GM18498 (cell line): ENCODE data around the gene ONECUT3.

Source experiments
- ATAC-seq: cut with Tn5 transposase; IDR thresholded peaks from one replicate; pipeline ENCODE4 v1.9.1; 2021; ENCODE audit warnings: mild to moderate bottlenecking, moderate library complexity; ENCODE audit not compliant: unreplicated experiment

The ONECUT3 gene

DNA sequence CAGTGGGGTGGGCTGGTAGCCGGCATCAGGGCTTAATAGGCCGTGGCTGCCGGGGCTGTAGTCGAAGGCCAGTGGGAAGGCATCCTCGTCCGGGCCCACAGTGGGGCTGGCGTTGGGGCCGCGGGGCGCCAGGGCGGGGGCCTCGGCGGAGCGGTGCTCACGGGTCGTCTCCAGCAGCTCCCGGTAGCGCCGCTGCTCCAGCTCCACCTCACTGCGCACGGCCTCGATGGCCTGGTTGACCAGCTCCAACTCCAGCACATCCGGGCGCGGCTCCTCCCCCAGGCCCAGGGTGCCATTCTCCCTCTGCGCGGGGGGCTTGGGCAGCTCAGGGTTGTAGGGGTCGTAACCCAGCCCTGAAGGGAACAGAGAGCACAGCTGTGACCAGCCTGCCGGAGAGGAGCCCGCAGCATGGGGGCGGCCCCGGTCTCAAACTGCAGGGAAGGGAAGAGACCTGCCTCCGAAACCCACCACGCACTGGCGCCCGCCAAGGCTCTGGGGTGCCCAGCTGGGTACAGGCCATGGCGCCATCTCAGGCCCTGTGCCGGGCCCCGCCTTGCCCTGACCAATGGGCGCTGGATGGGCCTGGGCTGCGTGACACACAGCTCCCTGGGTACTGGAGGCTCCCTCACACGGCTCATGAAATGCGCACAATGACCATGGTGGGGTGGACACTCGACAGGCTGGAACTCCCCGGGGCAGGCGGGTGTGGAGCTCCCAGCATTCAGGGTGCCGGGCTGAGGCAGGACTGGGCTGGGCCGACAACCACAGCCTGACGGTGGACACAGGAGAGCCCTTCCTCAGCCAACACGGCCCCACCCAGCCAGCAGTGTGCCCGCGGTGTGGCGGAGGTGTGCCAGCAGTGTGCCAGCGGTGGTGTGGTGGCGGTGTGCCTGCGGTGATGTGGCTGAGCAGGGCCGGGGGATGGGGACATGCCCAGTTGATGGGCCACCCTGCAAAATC is 75.3 kb downstream of the ONECUT3 start:
- no peak for ATAC-seq

DNA sequence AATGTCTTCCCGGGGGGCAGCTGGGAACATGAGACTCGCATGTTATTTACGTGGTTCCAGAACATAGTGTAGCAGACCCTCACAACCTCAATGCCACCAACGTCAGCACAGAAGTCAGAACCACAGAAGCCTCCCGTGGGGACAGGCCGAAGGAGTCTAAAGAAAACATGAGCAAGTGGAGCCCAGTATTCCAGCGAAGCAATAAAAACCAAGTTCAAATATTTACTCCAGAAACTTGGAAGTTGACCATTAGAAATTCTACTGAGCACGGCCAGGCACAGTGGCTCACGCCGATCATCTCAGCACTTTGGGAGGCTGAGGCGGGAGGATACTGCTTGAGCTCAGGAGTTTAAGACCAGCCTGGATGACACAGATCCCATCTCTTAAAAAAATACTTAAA is 76.7 kb downstream of the ONECUT3 start:
- ATAC-seq, result no peak

DNA sequence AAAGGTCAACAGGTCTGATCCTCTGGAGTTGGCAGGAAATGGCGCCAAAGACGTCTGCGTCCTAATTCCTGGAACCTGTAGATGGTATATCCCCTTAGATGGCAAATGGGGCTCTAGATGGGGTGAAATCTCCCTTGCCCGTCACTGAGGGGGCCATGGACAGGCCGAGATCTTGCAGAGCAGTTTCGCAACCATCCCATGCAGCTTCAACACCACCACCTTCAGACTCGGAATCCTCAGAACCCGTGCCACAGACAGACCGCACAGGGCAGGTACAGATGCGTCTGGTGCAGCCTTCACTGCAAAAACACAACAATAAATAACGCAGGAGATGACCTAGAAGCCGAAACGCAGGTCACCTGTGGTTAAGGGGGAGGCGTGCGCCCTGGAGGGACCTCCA is 77.3 kb downstream of the ONECUT3 start:
- no peak for ATAC-seq
